Right lobe of liver (tissue), 6 donors: ENCODE results near the gene SMARCA2. TPM values are rescaled to one million over a fixed set of nuclear protein-coding genes. Genes with fewer than 3 reads are reported as not detected.

Experiments used
- ATAC-seq, 4 donors: fragments of 200-7000 bp; cut with Tn5 transposase; one replicate each; pipeline ENCODE4 v1.9.1; 2020; ENCODE audit warnings: mild to moderate bottlenecking in 4 of 4, moderate library complexity in 4 of 4
- DNase-seq, 3 donors: peaks; one replicate each; pipeline ENCODE4 v3.0.0-alpha.2; 2020
- H3K27ac ChIP-seq, 3 donors: fragments of 200-600 bp; one replicate each; pipeline ENCODE4 v1.8.0; 2022
- H3K27me3 ChIP-seq, 2 donors: fragments of 200-600 bp; one replicate each; pipeline ENCODE4 v1.8.0; 2022
- H3K36me3 ChIP-seq, 4 donors: fragments of 200-600 bp; sonication (generic) in 1 of 4; one replicate each; pipeline versions ENCODE4 v1.5.1 to v1.8.0; 2017 to 2022; ENCODE audit warnings: control low read depth in 1 of 4
- H3K4me1 ChIP-seq, 4 donors: fragments of 200-600 bp; sonication (generic) in 1 of 4; one replicate each; pipeline versions ENCODE4 v1.5.1 to v1.8.0; 2017 to 2022; ENCODE audit warnings: control low read depth in 1 of 4
- H3K4me3 ChIP-seq, 3 donors: fragments of 200-600 bp; one replicate each; pipeline ENCODE4 v1.8.0; 2022
- H3K9me3 ChIP-seq, 4 donors: fragments of 200-600 bp; sonication (generic) in 1 of 4; one replicate each; pipeline versions ENCODE4 v1.5.1 to v1.8.0; 2017 to 2022; ENCODE audit warnings: control low read depth in 1 of 4
- POLR2A ChIP-seq: fragments of 450-650 bp; IDR thresholded peaks from one replicate; pipeline ENCODE4 v1.6.1; 2017; ENCODE audit warnings: antibody characterized with exemption, mild to moderate bottlenecking
- WGBS: methylation state at CpG from one replicate; pipeline ENCODE4 v1.1.6; 2018; ENCODE audit warnings: low coverage, low lambda C conversion rate; ENCODE audit not compliant: insufficient coverage; ENCODE audit errors: missing lambda C conversion rate; 5-methylcytosine and 5-hydroxymethylcytosine counted together
- intact Hi-C, 2 donors: fragments of 100-400 bp; cut with DNase I; formaldehyde crosslinking; loops; one replicate each; pipeline versions ENCODE4 v1.11.2 to v1.14.1; 2022
- total RNA-seq, 6 experiments: library from RNA; depleted of rRNA in 2 of 6; stranded (reverse); fragments of >200 nt in 2 of 6; fragmentation: NEBNext Ultra II Directional in 3 of 6; extraction: Animal tissue kit (Norgen Biotek cat#: 25700) in 3 of 6; gene quantifications; one replicate each; pipeline versions ENCODE4 v1.1.0 to v1.2.4, GENCODE V29; 2016 to 2023
- TF ChIP-seq, protein P1 (sequence below), 4 donors: fragments of 200-600 bp in 3 of 4; fragments of 450-650 bp in 1 of 4; IDR thresholded peaks; one replicate each; pipeline versions ENCODE4 v1.5.1 to v1.8.0; 2016 to 2022; ENCODE audit warnings: antibody characterized with exemption in 4 of 4, mild to moderate bottlenecking in 2 of 4
- donor health status: DM: no; HTN: yes; CAD: no.
- donor health status: DM: no; HTN: no; CAD: no.
- donor health status: DM: no; HTN: no; CAD: no.
- donor health status: DM: no; HTN: yes; CAD: no.
- donor health status: DM: no; HTN: yes; CAD: no.

The SMARCA2 gene
- total RNA-seq, 6 experiments from 2014 or later, result 46.2 to 97.8 (median 62.4) TPM

DNA sequence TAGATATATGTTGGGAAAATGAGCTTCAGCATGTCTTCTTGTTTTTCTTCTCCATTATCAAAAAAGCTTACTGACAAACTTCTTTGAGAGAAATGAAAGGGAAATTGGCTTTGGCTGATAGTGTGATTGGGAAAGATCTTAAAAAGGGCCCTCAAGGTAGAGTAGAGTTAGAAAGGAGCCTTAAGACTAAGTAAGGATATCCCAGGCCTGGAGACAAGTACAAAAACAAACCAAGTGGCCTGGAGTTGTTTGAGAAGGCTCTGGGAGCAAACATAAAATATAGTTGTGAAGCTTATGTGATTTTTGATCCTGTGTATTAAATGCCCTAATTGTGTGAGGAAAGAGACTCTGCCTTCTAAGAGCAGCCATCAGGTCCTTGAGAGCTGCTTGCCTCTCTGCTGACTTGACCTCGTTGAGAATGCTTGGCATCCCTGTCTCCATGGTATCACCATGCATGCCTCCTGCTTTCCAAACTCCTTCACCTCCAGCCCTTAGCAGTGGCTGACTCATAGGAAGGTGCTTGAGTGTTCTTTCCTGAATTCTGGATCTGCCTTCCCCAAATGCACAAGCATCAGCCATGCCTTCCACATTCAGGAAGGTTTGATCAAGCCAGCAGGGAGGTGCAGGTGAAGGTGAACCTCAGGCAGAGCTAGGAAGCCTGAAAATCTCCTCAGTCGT lies 78.9 kb downstream of the SMARCA2 start:
- H3K9me3 ChIP-seq, result no peaks in the 10 kb centered on the region
- H3K4me1 ChIP-seq, result no peaks in the 10 kb centered on the region
- H3K27me3 ChIP-seq, result no peaks in the 10 kb centered on the region
- no peak for DNase-seq
- intact Hi-C loops, result no loop called here
- ATAC-seq, result no peak
- WGBS, result 17% methylated on average over 1 of the region's 2 CpGs
- H3K36me3 ChIP-seq, result peaks cover 5 to 56% (median 22%) of the 10 kb centered on the region in 4 donors
- H3K27ac ChIP-seq, result no peak overlapping the region
- no peak overlapping the region for H3K4me3 ChIP-seq
- TF ChIP-seq, protein P1, sequence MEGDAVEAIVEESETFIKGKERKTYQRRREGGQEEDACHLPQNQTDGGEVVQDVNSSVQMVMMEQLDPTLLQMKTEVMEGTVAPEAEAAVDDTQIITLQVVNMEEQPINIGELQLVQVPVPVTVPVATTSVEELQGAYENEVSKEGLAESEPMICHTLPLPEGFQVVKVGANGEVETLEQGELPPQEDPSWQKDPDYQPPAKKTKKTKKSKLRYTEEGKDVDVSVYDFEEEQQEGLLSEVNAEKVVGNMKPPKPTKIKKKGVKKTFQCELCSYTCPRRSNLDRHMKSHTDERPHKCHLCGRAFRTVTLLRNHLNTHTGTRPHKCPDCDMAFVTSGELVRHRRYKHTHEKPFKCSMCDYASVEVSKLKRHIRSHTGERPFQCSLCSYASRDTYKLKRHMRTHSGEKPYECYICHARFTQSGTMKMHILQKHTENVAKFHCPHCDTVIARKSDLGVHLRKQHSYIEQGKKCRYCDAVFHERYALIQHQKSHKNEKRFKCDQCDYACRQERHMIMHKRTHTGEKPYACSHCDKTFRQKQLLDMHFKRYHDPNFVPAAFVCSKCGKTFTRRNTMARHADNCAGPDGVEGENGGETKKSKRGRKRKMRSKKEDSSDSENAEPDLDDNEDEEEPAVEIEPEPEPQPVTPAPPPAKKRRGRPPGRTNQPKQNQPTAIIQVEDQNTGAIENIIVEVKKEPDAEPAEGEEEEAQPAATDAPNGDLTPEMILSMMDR (IDR thresholded peaks at IDR 0.05), result no peak
- TF ChIP-seq POLR2A, result no peak

DNA sequence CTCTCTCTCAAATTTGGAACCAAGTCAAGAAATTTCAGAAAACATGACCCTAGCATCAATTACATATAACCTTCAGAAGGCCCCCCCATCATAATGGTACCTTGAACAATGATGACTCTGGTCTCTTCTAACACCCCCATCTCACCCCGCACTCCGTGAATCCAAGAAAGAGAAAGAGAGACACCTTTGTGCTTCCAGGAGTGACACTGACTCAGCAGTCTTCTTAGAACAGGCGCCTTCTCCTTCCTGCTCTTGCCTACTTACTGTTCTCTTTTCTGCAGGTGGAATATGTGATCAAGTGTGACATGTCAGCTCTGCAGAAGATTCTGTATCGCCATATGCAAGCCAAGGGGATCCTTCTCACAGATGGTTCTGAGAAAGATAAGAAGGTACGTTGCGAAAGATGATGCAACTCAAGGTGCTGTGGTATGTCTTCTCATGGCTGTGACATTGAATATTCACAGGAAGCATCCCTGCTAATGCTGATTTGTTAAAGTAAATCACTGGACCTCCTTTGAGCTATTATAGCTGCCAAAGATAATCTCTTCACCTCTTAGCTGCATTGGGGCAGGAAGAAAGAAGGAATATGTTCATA lies 81.3 kb downstream of the SMARCA2 start:
- Histone ChIP-seq H3K9me3 (no peaks in the 10 kb centered on the region), H3K4me3 (no peak overlapping the region), H3K27ac (no peak overlapping the region), H3K36me3 (peaks cover 5 to 60% (median 16%) of the 10 kb centered on the region in 4 donors), H3K27me3 (no peaks in the 10 kb centered on the region), H3K4me1 (no peaks in the 10 kb centered on the region)
- DNase-seq (no peak), ATAC-seq (no peak)
- 89% methylated on average over 6 of the region's 6 CpGs for WGBS
- TF ChIP-seq, protein P1 (IDR thresholded peaks at IDR 0.05), result no peak
- TF ChIP-seq POLR2A, result no peak
- intact Hi-C loops, result no loop called here

DNA sequence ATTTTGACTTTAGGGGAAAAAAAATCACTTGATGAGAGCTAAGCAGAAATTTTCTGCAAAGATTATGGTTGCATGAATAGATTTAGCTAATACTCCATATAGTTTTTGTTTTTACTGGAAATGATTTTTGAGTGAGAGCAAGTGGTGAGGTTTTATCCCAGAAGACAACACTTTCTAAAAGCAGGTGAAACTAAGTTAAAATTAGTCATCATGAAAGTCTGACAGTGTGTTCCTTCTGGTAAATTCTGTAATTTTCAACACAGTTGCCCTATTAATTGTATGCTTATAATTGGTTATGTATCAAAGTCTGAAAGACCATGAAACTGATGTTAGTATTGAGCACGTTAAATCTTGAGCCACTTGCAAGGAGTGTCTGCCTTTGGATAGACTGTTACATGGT lies 91.5 kb downstream of the SMARCA2 start:
- Histone ChIP-seq H3K4me1 (no peaks in the 10 kb centered on the region), H3K27me3 (no peaks in the 10 kb centered on the region), H3K9me3 (no peaks in the 10 kb centered on the region), H3K4me3 (no peak overlapping the region), H3K27ac (no peak overlapping the region), H3K36me3 (peaks cover 0 to 45% (median 10%) of the 10 kb centered on the region in 4 donors)
- intact Hi-C loops, result no loop called here
- DNase-seq, result no peak
- TF ChIP-seq, protein P1 (IDR thresholded peaks at IDR 0.05), result no peak
- TF ChIP-seq POLR2A, result no peak
- 92% methylated on average over 1 of the region's 1 CpG for WGBS
- ATAC-seq, result no peak

DNA sequence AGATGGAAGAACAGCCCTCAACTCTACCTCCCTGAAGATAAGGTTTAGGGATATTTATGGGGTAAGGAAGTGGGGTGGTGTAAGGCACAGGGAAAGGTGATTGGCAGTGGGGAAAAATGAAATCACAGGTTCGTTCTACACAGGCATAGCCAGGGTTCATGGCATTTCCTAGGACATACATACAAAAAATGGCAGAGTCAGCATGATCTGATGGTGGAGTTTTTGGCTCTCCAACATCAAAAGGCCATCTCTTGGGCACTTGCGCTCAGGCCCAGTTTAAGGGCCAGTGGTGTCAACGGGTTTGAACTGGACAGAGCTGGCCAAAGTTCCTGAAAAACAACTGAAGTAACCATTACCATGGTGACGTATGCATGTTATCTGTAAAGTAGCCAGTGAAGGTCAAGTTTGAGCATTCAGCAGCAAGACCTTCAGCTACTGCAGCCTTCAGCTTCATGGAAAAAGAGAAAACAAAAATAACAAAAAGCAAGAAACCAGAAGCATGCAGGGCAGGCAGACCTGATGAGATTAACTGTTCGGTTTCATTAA lies 92.8 kb downstream of the SMARCA2 start:
- H3K27me3 ChIP-seq, result no peaks in the 10 kb centered on the region
- no peak for TF ChIP-seq POLR2A
- TF ChIP-seq, protein P1 (IDR thresholded peaks at IDR 0.05), result no peak
- H3K9me3 ChIP-seq, result no peaks in the 10 kb centered on the region
- H3K27ac ChIP-seq, result no peak overlapping the region
- H3K4me3 ChIP-seq, result no peak overlapping the region
- DNase-seq (no peak), ATAC-seq (no peak)
- H3K36me3 ChIP-seq, result peaks cover 0 to 57% (median 14%) of the 10 kb centered on the region in 4 donors
- 68% methylated on average over 3 of the region's 5 CpGs for WGBS
- no peaks in the 10 kb centered on the region for H3K4me1 ChIP-seq
- intact Hi-C loops, result no loop called here
